GM21529 (cell line): ENCODE data around the gene FAM78B.

Source experiments
- ATAC-seq: cut with Tn5 transposase; IDR thresholded peaks from one replicate; pipeline ENCODE4 v1.9.1; 2021; ENCODE audit not compliant: unreplicated experiment

FAM78B gene

GRCh38 chr1:166122873-166123466 lies 43.8 kb downstream of the FAM78B start:
- ATAC-seq: no peak

- ATAC-seq: no peak
Observed at GRCh38 chr1:166121010-166121409, 45.8 kb downstream of the FAM78B start.

DNA sequence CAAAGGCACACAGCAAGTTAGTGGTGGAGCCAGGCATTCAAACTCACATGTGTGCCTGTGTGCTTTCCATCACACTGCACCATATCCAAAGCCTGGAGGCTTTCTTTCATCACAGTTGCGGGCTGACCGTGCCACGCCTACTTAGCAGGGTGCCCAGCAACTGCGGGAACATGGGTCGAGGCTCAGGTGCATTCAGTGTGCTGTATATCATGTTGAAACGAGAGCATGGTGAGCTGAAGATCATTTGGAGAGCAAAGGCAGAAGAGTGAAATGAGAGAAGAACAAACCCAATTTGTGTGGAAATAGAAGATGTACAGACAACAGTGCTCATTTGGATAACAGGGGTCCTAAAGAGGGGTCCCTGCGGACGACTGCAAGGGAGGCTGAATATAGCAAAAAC lies 46.5 kb downstream of the FAM78B start:
- no peak for ATAC-seq

DNA sequence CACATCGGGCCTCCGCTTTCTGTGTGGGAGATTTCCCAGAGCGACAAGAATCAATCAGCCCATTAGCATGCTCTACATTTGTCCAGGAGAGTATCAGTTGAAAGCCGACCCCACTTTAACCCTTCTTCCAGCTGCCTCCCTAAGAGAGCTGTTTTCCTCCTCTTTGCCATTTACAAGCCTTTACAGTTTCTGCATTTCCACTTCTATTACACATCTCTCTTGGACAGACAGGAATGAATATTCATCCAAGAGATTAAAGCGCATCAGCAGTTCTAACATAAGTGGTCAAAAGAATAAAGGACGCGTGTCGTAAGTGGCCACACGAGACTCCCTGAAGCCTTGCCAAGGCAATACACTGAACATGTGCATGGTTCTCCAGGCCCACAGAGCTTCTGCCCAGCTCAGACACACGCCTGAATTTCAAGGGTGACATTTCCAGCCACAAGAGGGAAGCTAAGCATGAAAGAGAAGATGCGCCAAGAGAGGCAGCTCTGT lies 47.3 kb downstream of the FAM78B start:
- no peak for ATAC-seq

- ATAC-seq: no peak
Observed at GRCh38 chr1:166117776-166118175, 49.0 kb downstream of the FAM78B start.

GRCh38 chr1:166116026-166116425 lies 50.8 kb downstream of the FAM78B start:
- ATAC-seq: no peak

DNA sequence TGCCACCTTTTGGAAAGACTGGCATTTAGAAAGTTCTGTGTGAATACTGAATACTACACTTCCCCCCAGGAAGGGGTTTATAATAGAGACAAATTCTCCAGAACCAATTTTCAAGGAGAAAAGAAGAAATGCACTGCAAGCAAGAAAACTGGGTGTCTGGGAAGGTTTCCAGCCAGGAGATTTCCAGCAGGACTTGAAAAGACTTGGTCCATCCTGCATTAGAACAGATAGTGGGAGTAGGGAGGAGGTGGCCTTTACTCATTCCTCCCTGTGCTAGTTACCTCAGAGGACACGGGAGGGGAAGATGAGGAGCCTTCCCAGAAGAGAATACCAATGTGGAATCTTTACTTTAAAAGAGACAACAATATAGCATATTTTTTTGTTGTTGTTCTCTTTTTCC lies 52.4 kb downstream of the FAM78B start:
- no peak for ATAC-seq

GRCh38 chr1:166113630-166114029 lies 53.2 kb downstream of the FAM78B start:
- ATAC-seq: no peak

DNA sequence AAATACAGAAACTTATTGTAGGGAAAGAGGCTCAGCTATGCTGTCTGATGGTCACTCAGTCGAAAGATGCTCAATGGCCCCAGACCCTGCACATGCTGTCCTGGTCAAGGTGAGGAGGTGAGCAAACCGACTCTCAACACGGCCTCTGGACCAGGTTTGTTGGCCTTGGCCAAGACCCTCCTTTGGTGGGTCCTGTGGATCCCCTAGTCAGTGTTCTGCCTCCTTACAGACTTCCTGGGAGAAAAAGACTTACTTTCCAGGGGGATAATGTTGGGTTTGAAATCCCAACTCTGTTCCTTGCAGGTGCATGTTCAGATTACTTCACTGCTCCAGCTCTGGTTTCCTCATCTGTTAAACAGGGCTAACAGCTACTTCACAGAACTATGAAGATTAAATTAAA lies 53.8 kb downstream of the FAM78B start:
- no peak for ATAC-seq

- ATAC-seq: no peak
Observed at GRCh38 chr1:166112425-166112824, 54.4 kb downstream of the FAM78B start.

DNA sequence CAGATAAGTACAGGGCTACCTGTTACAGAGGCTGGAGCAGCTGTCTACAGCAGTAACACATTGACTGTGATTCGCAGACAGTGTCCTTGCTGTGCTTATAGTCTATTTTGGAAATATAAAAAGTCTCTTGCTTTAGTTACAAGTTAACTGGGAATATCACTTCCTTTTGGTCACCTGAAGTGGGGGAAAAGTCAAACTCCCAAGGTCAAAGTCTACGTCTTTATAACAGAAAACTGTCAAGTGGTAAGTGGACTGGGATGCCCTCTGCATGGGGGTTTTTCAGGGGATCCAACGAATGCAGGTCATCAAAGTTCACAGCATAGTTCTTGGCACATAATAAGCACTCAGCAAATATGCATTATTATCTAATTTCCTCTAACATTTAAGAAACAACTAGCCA lies 55.4 kb downstream of the FAM78B start:
- ATAC-seq: no peak

GRCh38 chr1:166090244-166090643 lies 76.6 kb downstream of the FAM78B start:
- no peak for ATAC-seq

- ATAC-seq: peak; percentile 65
Observed at GRCh38 chr1:166089804-166090203, 77.0 kb downstream of the FAM78B start.

- no peak for ATAC-seq
Observed at GRCh38 chr1:166088572-166088955, 78.2 kb downstream of the FAM78B start.

GRCh38 chr1:166087734-166088571 lies 78.8 kb downstream of the FAM78B start:
- ATAC-seq: no peak

- ATAC-seq: no peak
Observed at GRCh38 chr1:166086113-166086883, 80.5 kb downstream of the FAM78B start.

- no peak for ATAC-seq
Observed at GRCh38 chr1:166084613-166085012, 82.2 kb downstream of the FAM78B start.

- ATAC-seq: peak; percentile 88
Observed at GRCh38 chr1:166083887-166084286, 82.9 kb downstream of the FAM78B start.

GRCh38 chr1:166082601-166083000 lies 84.2 kb downstream of the FAM78B start:
- ATAC-seq: no peak

DNA sequence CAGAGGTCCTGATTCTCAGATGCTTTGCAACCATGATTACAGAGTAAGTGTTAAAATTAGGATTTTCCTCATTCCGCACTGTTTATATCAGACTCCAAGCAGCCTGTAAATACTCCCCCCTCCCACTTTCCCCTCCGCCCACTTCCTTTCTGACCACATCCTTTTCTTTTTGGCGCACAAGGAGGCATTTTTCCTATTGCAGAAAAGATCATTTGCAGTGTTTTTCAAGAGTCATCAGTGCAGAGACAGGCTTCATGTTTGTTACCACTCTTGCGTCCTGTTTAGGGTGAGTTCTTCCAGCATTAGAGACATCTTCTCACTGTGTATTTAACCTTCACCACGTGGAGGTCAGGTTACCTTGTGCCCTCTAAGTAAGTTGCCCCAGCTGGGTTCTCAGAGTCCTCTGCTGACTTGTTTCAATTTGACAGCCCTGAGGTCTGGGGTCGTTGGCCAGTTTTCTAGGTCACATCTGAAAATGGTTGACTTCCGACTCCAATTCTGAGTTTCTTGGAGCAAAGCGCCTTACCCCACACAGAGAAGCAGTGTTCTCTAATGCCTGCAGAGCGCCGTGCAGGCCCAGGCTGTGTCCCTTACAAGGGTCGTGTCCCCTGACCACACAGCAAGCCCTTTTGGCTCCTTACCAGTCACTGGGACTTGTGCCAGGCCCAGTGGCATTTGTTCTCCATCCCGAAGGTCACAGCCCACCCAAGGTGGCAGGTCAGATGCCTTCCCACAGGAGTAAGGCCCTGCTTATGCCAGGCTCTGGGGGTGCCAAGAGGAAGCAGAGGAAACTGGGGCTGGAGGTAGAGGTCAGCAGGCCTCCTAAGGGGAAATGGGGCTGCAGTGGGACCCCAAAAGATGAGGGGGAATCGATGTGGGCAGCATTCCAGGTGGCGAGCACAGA lies 85.6 kb downstream of the FAM78B start:
- ATAC-seq: no peak
